NT2/D1 (cell line): ENCODE data around the gene CD200R1L.

ENCODE experiments used
- SUZ12 ChIP-seq: IDR thresholded peaks from 2 replicates; pipeline ENCODE4 v1.6.1; 2011; ENCODE audit not compliant: insufficient read length, insufficient read depth; ENCODE audit errors: extremely low read depth
- YY1 ChIP-seq: IDR thresholded peaks from 2 replicates; pipeline ENCODE4 v1.6.1; 2011; ENCODE audit not compliant: insufficient read length, insufficient read depth
- ZNF274 ChIP-seq: IDR thresholded peaks from 2 replicates; pipeline ENCODE4 v1.6.1; 2011; ENCODE audit warnings: mild to moderate bottlenecking, low read depth, low read length

DNA sequence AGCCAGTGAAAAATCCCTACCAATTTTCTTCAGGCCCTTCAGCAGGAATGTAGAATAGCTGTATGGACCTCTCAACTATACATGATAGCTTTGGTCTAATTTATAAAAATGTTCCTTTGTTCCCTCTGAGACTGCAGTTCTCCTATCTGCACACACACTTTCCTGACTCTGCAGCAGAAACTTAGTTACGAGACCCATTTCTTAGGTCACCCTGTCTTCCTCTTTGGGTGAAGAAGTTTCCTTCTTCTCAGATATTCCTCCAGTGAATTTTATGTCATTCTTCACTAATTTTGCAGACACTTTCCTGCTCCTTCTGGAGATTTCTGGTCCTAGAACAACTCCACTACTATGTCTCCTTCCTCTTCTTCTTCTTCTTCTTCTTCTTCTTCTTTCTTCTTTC lies 42.6 kb downstream of the CD200R1L start:
- no peak for TF ChIP-seq ZNF274
- TF ChIP-seq SUZ12 = no peak
- no peak for TF ChIP-seq YY1
